WI38 (cell line): ENCODE measurements around the gene ARMC12.

Experiments
- H3K4me3 ChIP-seq: 2 replicates; pipeline ENCODE4 v1.5.1; 2011; ENCODE audit warnings: low read depth, mild to moderate bottlenecking, control low read depth, low read length
- TF ChIP-seq, protein P1 (sequence below): IDR thresholded peaks from 2 replicates; pipeline ENCODE4 v1.5.1; 2012; ENCODE audit warnings: low read depth, mild to moderate bottlenecking, control low read depth, low read length

Gene ARMC12

DNA sequence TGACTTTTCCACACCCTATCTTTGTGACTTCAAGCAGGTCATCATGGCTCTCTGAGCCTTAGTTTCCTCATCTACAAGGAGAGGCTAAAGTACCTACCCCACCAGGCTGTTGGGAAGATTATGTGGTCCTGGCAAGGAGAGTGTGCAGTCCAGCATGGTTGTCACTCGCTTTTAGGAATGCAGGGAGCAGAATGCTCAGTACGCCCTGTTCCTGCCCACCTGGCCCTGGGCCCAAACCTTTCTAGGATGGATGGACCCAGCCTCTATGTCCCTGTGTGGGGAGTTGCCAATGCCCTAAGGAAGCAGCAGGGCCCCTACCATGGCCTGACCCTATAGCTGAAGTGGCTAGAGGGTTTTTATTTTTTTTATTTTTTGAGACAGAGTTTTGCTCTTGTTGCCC lies 41.6 kb downstream of the ARMC12 start:
- TF ChIP-seq, protein P1, sequence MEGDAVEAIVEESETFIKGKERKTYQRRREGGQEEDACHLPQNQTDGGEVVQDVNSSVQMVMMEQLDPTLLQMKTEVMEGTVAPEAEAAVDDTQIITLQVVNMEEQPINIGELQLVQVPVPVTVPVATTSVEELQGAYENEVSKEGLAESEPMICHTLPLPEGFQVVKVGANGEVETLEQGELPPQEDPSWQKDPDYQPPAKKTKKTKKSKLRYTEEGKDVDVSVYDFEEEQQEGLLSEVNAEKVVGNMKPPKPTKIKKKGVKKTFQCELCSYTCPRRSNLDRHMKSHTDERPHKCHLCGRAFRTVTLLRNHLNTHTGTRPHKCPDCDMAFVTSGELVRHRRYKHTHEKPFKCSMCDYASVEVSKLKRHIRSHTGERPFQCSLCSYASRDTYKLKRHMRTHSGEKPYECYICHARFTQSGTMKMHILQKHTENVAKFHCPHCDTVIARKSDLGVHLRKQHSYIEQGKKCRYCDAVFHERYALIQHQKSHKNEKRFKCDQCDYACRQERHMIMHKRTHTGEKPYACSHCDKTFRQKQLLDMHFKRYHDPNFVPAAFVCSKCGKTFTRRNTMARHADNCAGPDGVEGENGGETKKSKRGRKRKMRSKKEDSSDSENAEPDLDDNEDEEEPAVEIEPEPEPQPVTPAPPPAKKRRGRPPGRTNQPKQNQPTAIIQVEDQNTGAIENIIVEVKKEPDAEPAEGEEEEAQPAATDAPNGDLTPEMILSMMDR = no peak
- H3K4me3 ChIP-seq = no peak overlapping the region

DNA sequence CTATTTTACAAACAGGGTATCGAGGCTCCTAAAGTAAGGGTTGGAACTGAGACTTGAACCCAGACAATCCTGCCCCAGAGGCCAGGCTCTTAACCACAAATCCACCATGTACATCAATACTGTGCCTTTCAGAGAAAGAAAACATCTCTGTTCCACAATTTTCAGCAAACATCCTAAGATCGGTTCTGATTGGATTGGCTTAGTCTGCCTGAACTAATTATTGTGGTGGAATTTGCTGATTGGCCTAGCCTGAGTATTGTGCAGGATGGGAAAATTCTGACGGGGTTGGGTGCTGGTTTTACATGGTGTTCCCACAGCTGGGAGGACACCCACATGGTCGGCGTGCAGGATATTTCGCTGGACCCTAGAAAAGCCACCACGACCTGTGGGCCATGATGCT lies 43.9 kb downstream of the ARMC12 start, which contains the start of gene CLPSL1:
CLPSL1 (plus strand) TSS at position 301 of the 400 bp plus-strand sequence; CDS start at position 393, 92 bp downstream.
- TF ChIP-seq, protein P1 = no peak
- no peak within 1 kb of the TSS for H3K4me3 ChIP-seq

DNA sequence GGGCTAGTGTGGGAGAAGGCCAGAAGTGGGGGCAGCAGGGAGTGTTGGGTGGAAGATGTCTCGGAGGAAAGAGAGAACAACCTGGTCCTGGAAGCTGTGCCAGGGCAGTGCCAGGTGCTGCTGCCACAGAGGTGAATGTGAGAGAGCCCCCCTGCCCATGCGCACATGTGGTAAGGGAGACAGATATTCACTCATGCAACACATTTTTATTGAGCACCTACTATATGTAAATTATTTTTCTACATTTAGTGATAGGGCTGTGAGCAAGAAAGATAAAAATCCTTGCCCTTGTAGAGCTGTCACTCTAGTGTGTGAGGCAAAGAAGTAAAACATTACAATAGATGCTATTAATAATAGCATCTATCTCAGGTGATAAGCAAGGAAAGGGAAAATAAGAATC lies 44.5 kb downstream of the ARMC12 start:
- no peak overlapping the region for H3K4me3 ChIP-seq
- TF ChIP-seq, protein P1 = no peak

GRCh38 chr6:35782424-35782823 lies 45.6 kb downstream of the ARMC12 start:
- TF ChIP-seq, protein P1 = no peak
- no peak overlapping the region for H3K4me3 ChIP-seq

- H3K4me3 ChIP-seq = no peak overlapping the region
- TF ChIP-seq, protein P1 = no peak
Observed at GRCh38 chr6:35784200-35784599, 47.4 kb downstream of the ARMC12 start.

DNA sequence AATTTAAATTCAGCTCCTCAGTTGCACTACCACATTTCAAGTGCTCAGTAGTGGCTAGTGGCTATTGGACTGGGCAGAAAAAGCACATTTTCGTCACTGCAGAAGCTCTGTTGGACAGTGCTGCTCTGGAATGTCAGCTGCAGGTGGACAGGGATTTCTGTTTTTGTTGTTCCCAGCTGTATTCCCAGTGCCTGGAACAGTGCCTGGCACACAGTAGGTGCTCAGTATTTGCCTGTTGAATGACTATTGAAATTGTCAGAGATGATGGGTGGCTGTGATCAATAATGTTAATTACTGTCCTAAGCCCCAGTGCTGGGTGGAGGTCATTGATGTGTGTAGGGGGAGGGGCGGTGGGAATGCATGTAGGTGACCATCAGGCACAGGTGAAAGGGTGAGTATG lies 49.4 kb downstream of the ARMC12 start:
- no peak overlapping the region for H3K4me3 ChIP-seq
- TF ChIP-seq, protein P1 = no peak

GRCh38 chr6:35786810-35787209 lies 50.0 kb downstream of the ARMC12 start:
- no peak overlapping the region for H3K4me3 ChIP-seq
- TF ChIP-seq, protein P1 = no peak
